Glomerular endothelial cell (primary cell): ENCODE measurements around the gene SRGAP3. TPM values are rescaled to one million over a fixed set of nuclear protein-coding genes. Genes with fewer than 3 reads are reported as not detected.

Experiments used
- DNase-seq: peaks from one replicate; pipeline ENCODE4 v3.0.0-alpha.2; 2011; ENCODE audit warnings: low read depth, low spot score; ENCODE audit errors: extremely low read depth
- total RNA-seq: library from RNA; depleted of rRNA; stranded (reverse); fragments of >200 nt; gene quantifications from 2 replicates; pipeline ENCODE4 v1.2.3, GENCODE V29; 2015

Gene SRGAP3
- total RNA-seq, 1 donor from 2014 or later: 0.76 TPM

DNA sequence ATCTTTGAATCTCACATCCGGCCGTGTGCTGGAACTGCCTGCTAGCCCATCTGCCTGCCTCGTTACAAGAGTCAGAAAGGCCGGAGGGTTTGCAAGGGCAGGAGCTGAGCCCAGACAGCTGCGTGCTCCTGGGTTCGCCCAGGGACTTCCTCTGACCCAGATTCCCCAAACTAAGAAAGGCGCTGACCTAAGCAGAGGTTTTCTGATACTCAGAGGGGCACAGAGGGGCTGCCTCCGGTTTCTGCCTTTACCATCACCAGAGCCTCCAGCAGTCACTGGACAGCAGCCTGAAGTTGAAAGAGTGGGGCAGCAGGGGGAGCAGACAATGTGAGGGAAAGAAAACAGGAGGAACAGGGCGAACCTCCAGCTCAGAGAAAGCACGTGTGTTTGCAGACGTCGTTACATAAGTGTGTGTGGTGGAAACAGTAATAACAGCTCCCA, 252.7 kb downstream of the SRGAP3 start:
- DNase-seq: no peak

DNA sequence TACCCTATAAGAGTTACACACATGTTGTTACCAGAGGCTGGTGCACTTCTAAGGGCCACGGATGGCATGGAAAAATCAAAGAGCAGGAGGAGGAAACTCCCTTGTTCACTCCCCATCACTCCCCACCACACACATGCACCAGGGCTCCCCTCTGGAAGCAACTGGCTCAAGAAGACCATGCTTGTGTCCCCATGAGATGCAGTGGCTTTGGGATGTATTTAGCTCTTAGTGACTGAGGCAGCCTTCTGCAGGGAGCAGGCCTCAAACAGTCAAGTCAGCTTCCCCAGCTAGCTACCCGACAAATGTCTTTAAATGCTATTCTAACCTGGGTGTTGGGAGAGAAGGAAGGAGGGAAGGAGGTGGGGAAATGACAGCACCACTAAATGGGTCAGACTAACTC, 253.2 kb downstream of the SRGAP3 start:
- DNase-seq: no peak

DNA sequence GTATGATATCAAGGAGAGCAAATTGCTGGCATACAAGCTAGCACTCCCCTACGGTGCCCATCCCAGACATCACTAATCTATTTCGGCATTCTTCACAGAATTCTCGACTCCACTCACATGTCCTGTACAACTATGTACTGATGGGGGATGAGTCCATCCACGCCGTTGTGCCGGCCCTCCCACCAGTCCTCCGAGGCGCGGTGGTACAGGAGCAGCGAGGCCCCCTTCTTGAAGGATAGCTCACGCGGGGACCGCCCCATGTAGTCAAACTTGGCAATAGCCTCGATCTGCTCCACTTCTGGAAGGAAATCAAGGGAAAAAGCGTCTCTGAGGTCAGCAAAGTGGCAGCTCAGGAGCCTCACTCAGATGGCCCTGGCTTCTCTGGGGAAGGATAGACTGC, 255.2 kb downstream of the SRGAP3 start:
- DNase-seq: no peak

DNA sequence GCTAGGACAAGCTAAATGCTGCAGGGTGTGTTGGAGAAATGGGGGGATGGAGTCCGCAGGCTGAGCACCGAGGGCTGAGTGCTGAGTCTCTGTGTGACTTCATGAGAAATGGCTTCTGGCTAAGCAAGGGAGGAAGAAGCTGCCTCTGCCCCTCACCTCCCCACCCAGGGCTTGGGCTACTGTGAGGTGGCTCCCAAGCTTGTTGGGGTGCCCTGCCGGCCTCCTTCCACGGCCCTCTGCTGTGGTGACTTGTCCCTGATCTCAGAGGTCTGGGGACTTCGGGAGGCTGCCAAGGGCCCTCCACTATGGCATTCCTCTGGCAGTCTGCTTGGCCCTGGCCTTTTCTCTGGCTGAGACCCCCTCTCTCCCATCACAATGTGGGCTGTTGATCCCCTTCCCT, 256.1 kb downstream of the SRGAP3 start:
- DNase-seq: no peak

DNA sequence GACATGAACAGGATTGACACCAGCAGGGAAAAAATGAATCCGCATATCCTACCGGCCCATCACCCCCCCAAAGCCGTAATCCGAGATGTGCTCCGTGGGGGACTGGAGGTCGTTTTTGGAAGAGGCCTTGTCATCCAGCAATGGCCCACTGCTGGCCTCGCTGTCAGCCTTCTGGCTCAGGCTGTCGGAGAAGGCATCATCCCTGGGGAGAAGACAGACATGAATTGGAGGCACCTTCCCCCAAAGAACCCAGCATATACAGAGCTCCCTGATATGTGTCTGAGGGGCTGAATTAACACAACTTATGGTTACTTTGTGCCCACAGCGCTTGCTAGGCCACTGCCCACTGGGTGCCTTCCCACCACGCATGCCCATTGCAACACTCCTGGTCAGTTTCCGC, 256.6 kb downstream of the SRGAP3 start:
- DNase-seq: no peak

DNA sequence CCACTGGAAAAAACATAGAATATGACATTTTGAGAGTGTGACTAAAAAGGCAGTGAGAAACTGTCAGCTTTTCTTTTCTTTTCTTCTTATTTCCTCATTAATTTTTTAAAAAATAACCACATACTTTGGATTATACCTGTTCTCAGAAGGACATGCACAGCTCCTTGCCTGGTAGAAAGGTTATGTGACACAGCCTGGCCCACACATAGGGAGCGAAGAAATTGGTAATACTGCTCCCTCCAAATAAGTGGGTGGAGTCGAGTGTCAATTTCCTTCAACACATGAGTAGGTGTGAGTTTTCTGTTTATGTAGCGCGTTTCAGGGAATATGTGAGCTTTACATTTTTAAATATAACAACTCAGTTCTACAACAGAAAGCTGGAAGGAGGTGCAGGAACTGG, 257.2 kb downstream of the SRGAP3 start:
- no peak for DNase-seq

DNA sequence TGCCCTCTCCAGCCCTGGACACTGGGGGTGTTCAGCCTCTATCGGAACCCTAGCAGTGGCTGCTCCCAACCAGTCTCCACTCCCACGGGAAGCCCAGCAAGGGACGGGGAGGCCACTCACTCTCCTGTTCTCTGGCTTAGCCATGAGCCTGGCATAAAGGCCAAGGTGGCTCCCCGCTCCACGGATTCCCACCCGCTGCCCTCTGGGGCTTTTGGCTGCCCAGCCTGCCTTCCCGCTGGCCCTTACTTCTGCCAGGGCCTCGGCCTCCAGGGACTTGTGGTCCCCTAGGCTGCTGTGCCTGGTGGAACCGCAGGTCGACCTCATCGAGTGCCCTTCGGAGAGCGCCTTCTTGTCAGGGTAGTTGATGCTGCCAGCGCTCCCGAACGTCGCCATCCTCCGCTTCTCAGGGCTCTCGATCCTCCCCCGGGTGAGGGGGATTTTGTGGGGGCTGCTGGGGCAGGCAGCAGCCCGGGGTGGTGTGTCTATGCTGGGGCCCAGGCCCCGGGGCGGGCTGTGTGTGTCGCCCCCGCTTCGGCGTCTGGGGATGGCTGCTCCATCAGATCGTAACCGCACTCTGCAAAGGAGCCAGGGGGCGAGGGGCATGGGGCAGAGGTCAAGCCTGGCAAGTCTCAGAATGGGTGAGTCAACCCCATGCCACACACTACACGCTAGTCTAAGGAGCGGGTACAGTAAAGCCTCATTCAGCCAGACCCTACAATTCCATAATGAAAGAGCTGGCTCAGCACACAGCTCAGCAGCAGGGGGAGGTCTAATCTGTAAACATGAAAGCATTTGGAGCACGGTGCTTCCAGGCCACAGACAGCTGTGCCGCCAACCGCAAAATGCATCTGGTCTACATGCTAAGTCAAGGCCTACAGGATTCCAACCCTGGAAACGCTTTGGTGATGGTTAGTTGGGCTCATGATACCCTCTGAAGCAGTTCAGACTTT, 258.9 kb downstream of the SRGAP3 start:
- DNase-seq: no peak

DNA sequence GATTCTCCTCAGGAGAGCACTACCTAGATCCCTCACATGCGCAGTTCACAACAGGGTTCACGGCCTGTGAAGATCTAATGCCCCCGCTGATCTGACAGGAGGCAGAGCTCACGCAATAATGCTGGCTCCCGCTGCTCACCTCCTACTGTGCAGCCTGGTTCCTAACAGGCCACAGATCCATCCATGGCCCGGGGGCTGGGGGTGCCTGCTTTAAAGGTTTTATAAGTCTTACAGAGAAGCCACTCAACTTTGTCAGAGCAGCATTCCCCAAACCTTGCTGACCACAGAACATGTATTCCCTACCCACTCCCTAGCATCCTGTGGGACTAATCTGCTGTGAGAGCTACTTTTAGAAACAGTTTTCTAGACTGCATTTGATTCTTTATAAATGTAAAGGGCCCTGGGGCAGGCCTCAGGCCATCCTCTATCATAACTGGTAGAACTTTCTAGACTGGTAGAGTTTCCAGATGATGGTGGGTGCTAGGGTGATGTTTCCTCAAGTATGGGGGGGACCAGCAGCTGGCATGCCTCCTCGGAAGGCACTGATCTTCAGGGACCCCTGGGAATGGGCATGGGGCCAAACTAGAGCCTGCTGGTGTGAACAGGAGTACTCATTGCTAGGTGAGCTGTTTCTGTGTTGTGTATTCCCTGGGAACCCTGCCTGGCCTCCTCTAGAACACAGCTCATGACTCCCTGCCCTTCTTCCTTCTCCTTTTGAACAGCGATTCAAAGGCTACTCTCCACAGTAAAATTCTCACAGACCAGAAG, 260.5 kb downstream of the SRGAP3 start:
- DNase-seq: no peak

DNA sequence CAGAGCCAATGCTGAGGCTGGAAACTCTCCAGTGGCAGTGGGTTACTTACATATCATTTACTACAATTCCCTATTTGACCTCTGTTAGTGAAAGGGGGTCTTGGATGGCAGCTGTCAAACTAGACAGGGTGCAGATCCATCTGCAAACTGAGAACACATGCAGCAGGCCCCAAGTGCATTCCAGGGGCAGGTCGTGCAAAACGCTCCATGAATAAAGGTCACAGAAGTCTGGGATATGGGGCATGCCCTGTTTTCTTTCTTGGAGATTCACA, 261.1 kb downstream of the SRGAP3 start:
- DNase-seq: no peak

DNA sequence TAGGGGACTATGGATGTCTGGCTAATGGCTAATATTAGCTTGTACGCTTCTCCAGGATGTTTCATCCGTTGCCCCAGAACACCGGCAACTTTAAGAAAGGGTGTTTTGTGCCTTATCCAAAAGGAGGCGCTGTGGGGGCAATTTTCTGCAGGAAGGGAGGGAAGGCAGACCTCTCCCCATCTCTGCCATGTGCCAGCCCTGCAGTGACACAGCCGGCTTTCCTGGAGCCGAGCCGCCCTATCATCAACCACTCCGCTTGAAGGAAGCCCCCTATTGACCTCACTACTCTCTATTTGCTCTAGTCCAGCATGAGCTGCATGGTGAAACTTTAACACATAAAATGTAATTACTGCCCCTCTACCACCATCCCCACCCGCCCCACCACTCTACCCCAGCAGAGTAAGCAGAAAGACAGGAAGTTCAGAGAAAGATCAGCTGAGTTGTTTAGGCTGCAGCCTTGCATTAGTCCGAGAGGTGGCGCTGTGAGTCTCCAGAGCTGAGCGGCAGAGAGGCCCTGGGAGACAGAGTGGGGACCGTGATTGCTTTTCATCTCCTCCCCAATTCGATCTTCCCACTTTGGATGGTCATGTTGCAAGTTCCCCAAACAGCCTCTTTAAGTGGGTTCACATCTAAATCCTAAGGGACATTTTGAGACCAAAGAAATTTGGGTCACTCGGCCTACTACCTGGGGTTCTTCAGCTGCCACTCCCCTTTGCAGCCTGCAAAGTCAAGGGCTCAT, 261.6 kb downstream of the SRGAP3 start:
- no peak for DNase-seq

DNA sequence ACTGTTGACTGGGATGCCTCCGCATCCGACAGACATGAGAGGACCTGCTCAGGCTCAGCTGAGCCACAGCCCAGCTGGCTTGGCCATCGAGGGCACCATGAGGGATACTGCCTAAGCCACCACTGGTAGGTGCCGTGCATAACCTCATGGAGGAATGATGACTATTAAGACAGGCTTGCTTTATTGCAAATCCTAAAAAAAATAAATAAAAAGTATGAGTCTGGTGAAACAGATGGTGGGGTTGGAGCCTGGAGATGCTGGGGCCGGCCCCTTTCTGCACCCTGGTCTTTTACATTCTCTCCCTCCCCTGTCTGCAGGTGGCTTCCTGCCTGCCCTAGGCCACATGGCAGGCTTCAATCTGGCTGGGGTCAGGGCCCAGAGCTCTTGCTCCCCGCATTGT, 262.2 kb downstream of the SRGAP3 start:
- DNase-seq: no peak

DNA sequence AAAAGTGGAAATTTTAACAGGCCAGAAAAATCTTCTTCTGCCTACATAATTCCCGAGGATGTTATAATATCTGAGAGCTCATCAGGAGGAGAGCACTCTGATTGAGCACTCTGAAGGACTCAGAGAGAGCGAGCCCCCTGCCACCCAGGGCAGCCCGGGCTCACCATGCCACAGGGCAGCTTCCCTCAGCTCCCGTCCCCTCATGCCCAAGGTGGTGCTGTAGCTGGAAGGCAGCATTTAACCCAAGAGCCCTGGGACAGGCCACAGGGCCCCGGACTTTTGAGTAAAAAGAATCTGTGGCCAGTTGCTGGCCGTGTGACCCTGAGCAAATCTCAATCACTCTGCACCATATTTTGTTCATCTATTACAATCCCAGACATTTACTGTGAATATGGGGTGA, 262.7 kb downstream of the SRGAP3 start:
- DNase-seq: no peak

DNA sequence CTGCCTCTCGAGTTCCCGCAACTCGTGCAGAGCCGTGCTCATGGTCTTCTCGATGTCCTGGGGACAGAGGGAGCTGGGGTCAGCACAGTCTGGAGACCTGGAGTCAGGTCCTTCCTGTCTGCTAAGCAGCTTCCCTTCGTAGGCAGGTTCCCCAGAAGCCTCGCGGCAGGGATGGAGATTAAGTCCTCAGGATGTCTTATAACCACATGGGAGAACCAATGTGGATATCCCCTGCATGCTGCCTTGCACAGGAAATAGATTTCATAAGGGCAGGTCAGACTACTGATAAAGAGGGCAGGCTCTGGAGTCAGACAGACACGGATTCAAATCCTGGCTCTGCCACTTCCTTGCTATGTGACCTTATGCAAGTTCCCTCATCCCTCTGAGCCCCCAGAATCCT, 263.6 kb downstream of the SRGAP3 start:
- DNase-seq: no peak

DNA sequence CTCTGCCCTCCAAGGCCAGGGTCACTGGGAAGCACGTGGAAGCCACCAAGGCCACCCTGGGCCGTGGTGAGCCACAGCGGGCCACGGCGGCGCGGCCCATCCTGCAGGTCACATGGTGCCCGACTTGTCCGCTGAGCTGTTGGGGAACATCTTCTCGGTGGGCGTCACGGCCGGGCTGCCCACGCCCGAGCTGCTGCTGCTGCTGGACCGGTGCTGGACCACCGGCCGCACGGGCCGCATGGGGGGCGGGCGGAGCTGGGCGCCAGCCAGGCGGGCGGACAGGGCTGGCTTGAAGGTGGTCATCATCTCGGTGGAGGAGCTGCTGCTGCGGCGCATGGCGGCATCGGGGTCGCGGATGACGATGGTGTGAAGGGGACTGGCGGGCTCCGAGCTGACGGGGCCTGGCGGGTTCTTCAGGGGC, 264.0 kb downstream of the SRGAP3 start:
- no peak for DNase-seq

DNA sequence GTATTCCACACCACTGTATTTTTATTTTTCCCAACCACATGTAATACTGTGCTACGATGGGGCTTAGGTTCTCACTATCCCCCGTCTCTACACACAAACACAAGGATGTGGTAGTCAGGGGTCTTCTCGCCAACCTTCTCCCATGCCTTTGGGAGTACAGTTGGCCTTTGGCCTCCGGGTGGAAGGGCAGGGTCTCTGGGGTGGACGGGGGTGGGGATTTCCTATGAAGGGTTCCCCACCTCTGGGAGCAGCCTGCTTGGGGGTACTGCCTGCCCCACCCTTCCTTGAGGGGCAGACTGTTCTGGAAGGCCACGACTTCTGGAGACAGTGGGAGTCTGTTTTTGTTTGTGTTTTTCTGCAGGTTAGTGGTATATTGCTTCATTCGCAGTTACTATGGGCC, 264.9 kb downstream of the SRGAP3 start:
- no peak for DNase-seq

DNA sequence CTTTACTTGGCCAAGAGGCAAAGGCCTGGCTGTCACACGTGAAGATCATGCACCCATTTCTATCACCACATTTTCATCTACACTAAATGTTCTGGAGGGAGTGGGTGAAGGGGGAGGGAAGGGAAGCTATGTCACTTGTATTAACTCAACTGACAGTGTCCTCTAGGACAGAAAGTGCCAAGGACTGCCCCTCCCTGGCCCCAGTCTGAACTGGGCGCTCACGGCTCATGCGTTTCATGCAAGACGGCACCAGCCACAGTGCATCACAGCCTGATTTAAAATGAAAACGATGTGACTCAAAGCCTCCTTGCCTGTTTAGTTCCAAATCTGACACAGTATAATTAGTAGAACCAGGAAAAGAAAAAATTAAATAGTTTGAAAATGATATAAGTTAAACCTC, 265.4 kb downstream of the SRGAP3 start:
- no peak for DNase-seq

DNA sequence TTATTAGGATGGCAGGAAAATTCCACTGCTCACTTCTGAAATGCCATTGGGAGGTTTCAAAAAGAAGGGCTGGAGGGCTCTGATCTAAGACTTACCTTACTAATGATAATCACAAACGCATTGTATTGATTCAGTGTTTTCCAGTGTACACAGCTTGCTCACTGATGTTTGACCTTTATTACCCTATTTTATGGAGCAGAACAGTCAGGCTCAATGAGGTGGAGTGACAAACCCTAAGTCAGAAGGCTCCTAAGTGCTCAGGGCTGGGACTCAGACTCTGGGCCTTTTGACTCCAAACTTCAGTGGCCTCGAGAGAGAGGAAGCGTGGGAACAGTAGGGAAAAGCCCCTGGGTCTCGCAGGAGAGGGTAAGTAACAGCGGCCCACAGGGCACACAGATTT, 265.9 kb downstream of the SRGAP3 start:
- no peak for DNase-seq

DNA sequence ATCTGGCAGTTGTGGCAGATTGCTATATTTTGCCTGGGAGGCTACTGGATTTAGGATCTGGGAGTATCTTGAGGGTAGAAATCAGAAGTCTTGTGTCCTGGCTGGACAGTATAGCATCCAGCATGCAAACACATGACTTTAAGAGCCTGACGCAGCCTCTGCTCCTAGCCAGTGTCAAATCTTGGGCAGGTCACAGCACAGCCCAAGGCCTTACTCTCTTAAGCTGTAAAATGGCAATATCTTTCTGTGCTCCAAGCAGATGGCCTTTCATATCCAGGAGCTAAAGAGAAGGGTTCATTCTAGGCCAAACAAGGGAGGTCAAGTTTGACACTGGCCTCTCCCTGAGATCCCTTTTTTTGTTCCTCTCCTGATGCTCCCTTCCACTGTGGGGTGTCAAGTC, 266.4 kb downstream of the SRGAP3 start:
- DNase-seq: no peak

DNA sequence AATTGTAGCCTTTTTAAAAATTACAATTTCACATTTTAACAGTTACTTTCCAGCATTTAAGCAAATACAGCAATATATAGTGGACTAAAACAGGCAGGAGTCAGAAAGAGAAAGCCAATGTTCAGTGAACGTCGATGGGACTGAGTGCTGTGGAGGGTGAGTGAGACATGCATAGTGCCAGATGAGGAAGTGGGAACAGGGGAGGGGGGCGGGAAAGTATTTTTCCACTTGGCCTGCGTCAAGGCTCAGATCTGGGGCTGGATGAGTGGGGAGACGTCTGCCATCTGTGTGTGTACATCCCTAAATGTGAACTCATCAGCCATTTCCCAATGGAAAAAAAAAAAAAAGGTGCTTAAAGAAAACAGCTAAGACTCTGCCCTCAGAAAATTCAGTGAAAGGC, 266.9 kb downstream of the SRGAP3 start:
- no peak for DNase-seq

DNA sequence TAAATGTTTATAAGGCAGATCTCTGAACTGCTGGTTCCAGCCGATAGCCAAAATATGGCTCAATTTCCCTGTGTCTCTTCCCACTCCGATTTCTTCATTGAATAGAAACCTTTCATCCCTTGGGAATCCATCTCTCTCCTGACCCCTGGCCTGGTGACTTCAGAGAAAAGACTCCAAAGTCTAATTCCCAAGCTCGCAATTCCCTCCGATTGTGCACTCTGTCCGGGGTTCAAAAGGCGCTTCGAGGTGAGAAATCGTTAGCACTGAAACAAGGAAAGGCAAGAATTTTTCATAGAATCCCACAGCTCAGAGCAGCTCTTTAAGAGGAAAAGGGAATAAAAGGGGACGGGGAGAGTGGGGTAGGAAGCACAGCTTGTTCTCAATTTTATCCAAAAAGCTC, 267.7 kb downstream of the SRGAP3 start:
- no peak for DNase-seq

DNA sequence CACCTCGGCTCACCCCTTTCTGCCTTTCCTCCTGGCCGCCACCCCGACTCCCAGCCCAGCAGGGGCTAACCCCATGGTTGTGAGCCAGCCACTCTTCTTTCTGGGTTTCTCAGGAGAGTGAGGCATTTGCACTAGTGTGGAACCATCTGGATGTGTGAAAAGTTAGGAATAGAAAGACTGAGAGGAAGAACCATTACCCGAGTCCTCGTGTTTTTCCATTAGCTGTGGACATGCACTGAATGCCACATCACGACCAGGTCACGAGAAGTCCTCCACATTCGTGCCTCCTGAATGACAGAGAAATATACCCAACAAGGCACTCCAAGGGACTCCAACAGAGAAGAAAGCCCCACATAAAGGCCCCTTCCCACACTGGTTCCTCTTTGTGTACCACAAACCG, 268.1 kb downstream of the SRGAP3 start:
- no peak for DNase-seq
